ENCODE measurements around the gene BAIAP2. TPM values are rescaled to one million over a fixed set of nuclear protein-coding genes. Genes with fewer than 3 reads are reported as not detected.

Gene BAIAP2
- total RNA-seq, 4 donors from 2014 or later, result 35.8 to 86.8 (median 42.1) TPM

DNA sequence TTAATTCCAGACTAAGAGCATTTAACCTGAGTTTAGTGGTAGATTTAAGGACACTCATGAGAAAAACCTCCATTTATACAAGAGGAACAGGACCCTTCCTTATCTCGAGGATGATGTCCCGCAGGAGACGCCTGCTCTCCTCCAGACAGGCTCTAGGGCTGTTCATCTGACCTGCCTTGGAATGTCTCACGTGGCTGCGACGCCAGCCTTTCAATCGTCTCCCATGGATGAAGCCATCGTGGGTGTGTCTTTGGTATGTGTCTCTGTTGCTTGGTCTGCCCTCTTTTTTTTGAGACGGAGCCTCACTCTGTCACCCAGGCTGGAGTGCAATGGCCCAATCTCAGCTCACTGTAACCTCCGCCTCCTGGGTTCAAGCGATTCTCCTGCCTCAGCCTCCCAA, 26.8 kb upstream of the BAIAP2 start:
- H3K4me1 ChIP-seq, result peaks cover 0 to 13% of the 10 kb centered on the region in 2 donors
- H3K9me3 ChIP-seq, result no peaks in the 10 kb centered on the region
- intact Hi-C loops (cut with DNase I), result no loop called here
- no peak for DNase-seq
- H3K27me3 ChIP-seq, result no peaks in the 10 kb centered on the region
- H3K4me3 ChIP-seq (replicated peaks in 1 of 3), result no peak overlapping the region
- 72 to 88% methylated on average over 9 to 11 of the region's 11 CpGs for WGBS, 2 donors
- no peak overlapping the region for H3K27ac ChIP-seq
- H3K36me3 ChIP-seq, result no peaks in the 10 kb centered on the region
- TF ChIP-seq, protein P1, sequence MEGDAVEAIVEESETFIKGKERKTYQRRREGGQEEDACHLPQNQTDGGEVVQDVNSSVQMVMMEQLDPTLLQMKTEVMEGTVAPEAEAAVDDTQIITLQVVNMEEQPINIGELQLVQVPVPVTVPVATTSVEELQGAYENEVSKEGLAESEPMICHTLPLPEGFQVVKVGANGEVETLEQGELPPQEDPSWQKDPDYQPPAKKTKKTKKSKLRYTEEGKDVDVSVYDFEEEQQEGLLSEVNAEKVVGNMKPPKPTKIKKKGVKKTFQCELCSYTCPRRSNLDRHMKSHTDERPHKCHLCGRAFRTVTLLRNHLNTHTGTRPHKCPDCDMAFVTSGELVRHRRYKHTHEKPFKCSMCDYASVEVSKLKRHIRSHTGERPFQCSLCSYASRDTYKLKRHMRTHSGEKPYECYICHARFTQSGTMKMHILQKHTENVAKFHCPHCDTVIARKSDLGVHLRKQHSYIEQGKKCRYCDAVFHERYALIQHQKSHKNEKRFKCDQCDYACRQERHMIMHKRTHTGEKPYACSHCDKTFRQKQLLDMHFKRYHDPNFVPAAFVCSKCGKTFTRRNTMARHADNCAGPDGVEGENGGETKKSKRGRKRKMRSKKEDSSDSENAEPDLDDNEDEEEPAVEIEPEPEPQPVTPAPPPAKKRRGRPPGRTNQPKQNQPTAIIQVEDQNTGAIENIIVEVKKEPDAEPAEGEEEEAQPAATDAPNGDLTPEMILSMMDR (IDR thresholded peaks at IDR 0.05), result no peak
- no peak for TF ChIP-seq POLR2A (IDR thresholded peaks at IDR 0.05)

DNA sequence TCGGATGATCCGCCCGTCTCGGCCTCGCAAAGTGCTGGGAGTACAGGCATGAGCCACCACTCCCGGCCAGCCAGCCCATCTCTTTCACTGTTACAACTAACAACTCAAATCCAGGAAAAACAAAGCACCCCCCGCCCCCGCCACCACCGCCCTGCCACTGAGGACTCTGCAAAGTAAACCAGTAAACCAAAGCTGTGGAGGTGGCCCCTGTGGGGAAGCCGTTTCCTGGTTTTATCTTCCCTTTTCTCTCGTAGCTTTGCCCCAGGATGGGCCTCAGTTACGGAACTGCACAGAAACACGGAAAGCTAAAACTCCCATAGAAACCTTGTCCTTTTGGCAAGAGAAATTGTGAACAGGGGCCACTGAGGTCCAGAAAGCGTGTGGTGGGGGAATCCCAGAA, 25.8 kb upstream of the BAIAP2 start:
- intact Hi-C loops (cut with DNase I), result no loop called here
- TF ChIP-seq, protein P1 (IDR thresholded peaks at IDR 0.05), result no peak
- TF ChIP-seq POLR2A (IDR thresholded peaks at IDR 0.05), result no peak
- 85 to 86% methylated on average over 14 of the region's 14 CpGs for WGBS, 2 donors
- no peak for DNase-seq
- Histone ChIP-seq H3K4me1 (peaks cover 0 to 6% of the 10 kb centered on the region in 2 donors), H3K36me3 (no peaks in the 10 kb centered on the region), H3K4me3 (replicated peaks in 1 of 3) (no peak overlapping the region), H3K9me3 (no peaks in the 10 kb centered on the region), H3K27me3 (no peaks in the 10 kb centered on the region), H3K27ac (no peak overlapping the region)

DNA sequence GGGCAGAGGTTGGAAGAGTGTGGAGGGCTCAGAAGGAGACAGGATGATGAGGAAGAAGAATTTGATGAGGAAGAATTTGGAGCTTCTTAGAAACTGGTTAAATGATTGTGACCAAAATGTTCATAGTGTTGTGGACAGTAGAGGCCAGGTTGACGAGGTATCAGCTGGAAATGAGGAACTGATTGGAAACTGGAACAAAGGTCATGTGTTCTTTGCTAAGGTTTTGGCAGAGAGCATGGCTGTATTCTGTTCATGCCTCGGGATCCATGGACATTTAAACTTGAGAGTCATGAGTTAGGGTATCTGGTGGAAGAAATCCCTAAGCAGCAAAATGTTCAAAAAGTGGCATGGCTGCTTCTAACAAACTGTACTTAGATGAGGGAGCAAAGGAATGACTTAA, 24.0 kb upstream of the BAIAP2 start:
- intact Hi-C loops (cut with DNase I), result no loop called here

DNA sequence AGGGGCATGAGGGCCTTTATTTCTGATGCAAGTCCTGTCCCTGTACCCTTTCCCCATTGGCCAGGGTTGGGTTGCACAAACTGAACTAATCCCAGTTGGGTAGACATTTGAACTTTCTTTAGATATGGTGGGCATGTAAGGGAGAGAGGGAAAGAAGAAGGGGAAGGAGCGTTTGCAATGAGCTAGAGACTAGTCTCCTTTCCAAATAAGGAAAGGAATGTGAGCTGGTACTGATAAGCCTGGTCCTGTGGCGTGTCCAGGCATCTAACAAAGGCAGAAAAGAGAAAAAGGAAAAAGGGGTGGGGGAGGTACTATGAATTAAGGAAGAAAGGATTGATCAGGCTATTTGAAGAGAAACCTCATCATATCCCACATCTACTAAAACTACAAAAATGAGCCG, 23.0 kb upstream of the BAIAP2 start:
- Histone ChIP-seq H3K36me3 (no peaks in the 10 kb centered on the region), H3K27ac (no peak overlapping the region), H3K9me3 (no peaks in the 10 kb centered on the region), H3K4me3 (replicated peaks in 1 of 3) (no peak overlapping the region), H3K4me1 (no peaks in the 10 kb centered on the region), H3K27me3 (no peaks in the 10 kb centered on the region)
- intact Hi-C loops (cut with DNase I), result no loop called here
- TF ChIP-seq POLR2A (IDR thresholded peaks at IDR 0.05), result no peak
- TF ChIP-seq, protein P1 (IDR thresholded peaks at IDR 0.05), result no peak
- 76 to 78% methylated on average over 3 of the region's 3 CpGs for WGBS, 2 donors
- no peak for DNase-seq

More for the DNA sequence above, 24.0 kb upstream of the BAIAP2 start:
- no peaks in the 10 kb centered on the region for H3K4me1 ChIP-seq
- no peaks in the 10 kb centered on the region for H3K36me3 ChIP-seq
- H3K27ac ChIP-seq, result no peak overlapping the region
- H3K4me3 ChIP-seq (replicated peaks in 1 of 3), result no peak overlapping the region
- WGBS, 2 donors, result 87 to 89% methylated on average over 2 of the region's 2 CpGs
- no peaks in the 10 kb centered on the region for H3K27me3 ChIP-seq
- no peak for TF ChIP-seq POLR2A (IDR thresholded peaks at IDR 0.05)
- TF ChIP-seq, protein P1 (IDR thresholded peaks at IDR 0.05), result no peak
- H3K9me3 ChIP-seq, result no peaks in the 10 kb centered on the region
- no peak for DNase-seq

DNA sequence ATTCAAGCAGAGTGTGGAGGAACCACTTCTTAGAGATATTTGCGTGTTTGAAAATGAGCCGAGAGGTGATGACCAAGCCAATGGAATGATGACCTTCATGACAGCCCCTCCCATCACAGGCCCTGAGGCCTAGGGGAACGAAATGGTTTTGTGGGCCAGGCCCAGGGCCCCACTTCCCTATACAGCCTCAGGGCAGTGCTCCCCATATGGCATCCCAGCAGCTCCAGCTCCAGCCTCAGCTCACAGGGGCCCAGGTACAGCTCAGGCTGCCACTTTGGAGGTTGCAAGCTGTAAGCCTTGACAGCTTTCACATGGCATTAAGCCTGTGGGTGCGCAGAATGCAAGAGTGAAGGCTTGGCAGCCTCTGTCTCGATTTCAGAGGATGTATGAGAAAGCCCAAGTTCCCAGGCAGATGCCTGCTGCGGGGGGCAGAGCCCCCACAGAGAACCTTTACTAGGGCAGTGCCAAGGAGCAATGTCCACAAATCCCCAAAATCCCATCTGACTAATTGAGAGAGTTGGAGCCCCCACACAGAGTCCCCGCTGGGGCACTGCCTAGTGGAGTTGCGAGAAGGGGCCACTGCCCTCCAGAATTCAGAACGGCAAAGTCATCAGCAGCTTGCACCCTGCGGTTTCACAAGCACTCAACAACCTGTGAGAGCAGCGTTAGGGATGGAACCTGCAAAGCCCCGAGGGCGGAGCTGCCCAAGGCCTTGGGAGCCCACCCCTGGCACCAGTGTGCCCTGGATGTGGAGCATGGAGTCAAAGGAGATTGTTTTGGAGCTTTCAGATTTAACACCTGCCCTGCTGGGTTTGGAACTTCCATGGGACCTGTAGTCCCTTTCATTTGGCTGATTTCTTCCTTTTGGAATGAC, 22.1 kb upstream of the BAIAP2 start:
- peaks cover 0 to 4% of the 10 kb centered on the region in 2 donors for H3K4me1 ChIP-seq
- H3K9me3 ChIP-seq, result no peaks in the 10 kb centered on the region
- WGBS, 2 donors, result 87 to 89% methylated on average over 12 to 13 of the region's 13 CpGs
- TF ChIP-seq POLR2A (IDR thresholded peaks at IDR 0.05), result no peak
- TF ChIP-seq, protein P1 (IDR thresholded peaks at IDR 0.05), result no peak
- no peaks in the 10 kb centered on the region for H3K27me3 ChIP-seq
- no peaks in the 10 kb centered on the region for H3K36me3 ChIP-seq
- no peak for DNase-seq
- intact Hi-C loops (cut with DNase I), result no loop called here
- H3K4me3 ChIP-seq (replicated peaks in 1 of 3), result no peak overlapping the region
- no peak overlapping the region for H3K27ac ChIP-seq

Measured in thyroid gland (tissue), 4 donors.